H1 (cell line): Measurements from ENCODE around the gene NDUFA8. TPM values are rescaled to one million over a fixed set of nuclear protein-coding genes. Genes with fewer than 3 reads are reported as not detected.

Experiments used
- CTCF ChIA-PET: fragments of 300-600 bp; sonication (Branson Sonifier 250); formaldehyde crosslinking; loops from one replicate; lab custom pipeline; 2021; ENCODE audit not compliant: partially characterized antibody; lab: Charles Lee
- POLR2A ChIA-PET: fragments of 300-600 bp; sonication (Branson Sonifier 250); formaldehyde crosslinking; loops from one replicate; lab custom pipeline; 2021; ENCODE audit warnings: inconsistent platforms; ENCODE audit not compliant: partially characterized antibody; lab: Charles Lee
- DNase-seq, 2 experiments: peaks; one replicate each; pipeline versions ENCODE4 v3.0.0 to v3.0.0-alpha.2; 2010 to 2022; ENCODE audit warnings: low spot score in 2 of 2, low read depth in 1 of 2, mixed read lengths in 1 of 2
- FAIRE-seq: peaks from 2 replicates; lab custom pipeline; 2011; peaks lifted over from hg19 to GRCh38; lab: Jason Lieb, UNC
- H2AFZ ChIP-seq: 2 replicates; pipeline ENCODE4 v1.8.1; 2012; ENCODE audit warnings: low read length, inconsistent platforms
- H2AK5ac ChIP-seq: 2 replicates; pipeline ENCODE4 v1.6.1; 2013; ENCODE audit warnings: low read depth, low read length
- H2BK120ac ChIP-seq: replicated peaks from 2 replicates; pipeline ENCODE3; 2013; ENCODE audit warnings: low read depth, low read length, inconsistent platforms
- H2BK12ac ChIP-seq: 2 replicates; pipeline ENCODE4 v1.6.1; 2013; ENCODE audit warnings: low read depth, low read length
- H2BK15ac ChIP-seq: 2 replicates; pipeline ENCODE4 v1.6.1; 2013; ENCODE audit warnings: low read length
- H2BK20ac ChIP-seq: 2 replicates; pipeline ENCODE4 v1.6.1; 2013; ENCODE audit warnings: low read length
- H2BK5ac ChIP-seq: 2 replicates; pipeline ENCODE4 v1.6.1; 2013; ENCODE audit warnings: low read depth, low read length
- H3K14ac ChIP-seq: 2 replicates; pipeline ENCODE4 v1.6.1; 2013; ENCODE audit warnings: inconsistent platforms; ENCODE audit not compliant: insufficient read length
- H3K18ac ChIP-seq: 2 replicates; pipeline ENCODE4 v1.6.1; 2013; ENCODE audit warnings: low read length; ENCODE audit errors: extremely low read depth
- H3K23ac ChIP-seq: 2 replicates; pipeline ENCODE4 v1.6.1; 2013; ENCODE audit warnings: inconsistent platforms; ENCODE audit not compliant: insufficient read length
- H3K23me2 ChIP-seq: 2 replicates; pipeline ENCODE4 v1.6.1; 2013; ENCODE audit warnings: low read depth, low read length
- H3K27ac ChIP-seq: 2 replicates; pipeline ENCODE4 v1.6.1; 2011; ENCODE audit warnings: low read depth, low read length, inconsistent platforms
- H3K27me3 ChIP-seq, 4 experiments: replicated peaks in 1 of 4; 1 replicate in 1 of 4; 2 replicates in 3 of 4; pipeline versions ENCODE4 v1.6.1 to v1.8.1; 2011 to 2013; ENCODE audit warnings: low read length in 3 of 4, mild to moderate bottlenecking in 3 of 4, inconsistent platforms in 2 of 4, mixed read lengths in 2 of 4, moderate library complexity in 1 of 4; ENCODE audit not compliant: control insufficient read depth in 3 of 4, insufficient read depth in 3 of 4; ENCODE audit errors: extremely low read depth in 1 of 4
- H3K36me3 ChIP-seq, 4 experiments: 2 replicates each; pipeline versions ENCODE4 v1.6.1 to v1.8.1; 2011 to 2013; ENCODE audit warnings: mild to moderate bottlenecking in 4 of 4, low read length in 3 of 4, moderate library complexity in 2 of 4, control low read depth in 1 of 4, inconsistent platforms in 1 of 4; ENCODE audit not compliant: insufficient read depth in 4 of 4, control insufficient read depth in 2 of 4
- H3K4ac ChIP-seq: replicated peaks from 2 replicates; pipeline ENCODE3; 2013; ENCODE audit warnings: low read length, low read depth, mixed read lengths, inconsistent platforms; ENCODE audit not compliant: insufficient read length
- H3K4me1 ChIP-seq, 4 experiments: replicated peaks in 1 of 4; 1 replicate in 1 of 4; 2 replicates in 3 of 4; pipeline versions ENCODE4 v1.6.1 to v1.8.1; 2011 to 2013; ENCODE audit warnings: low read length in 3 of 4, inconsistent platforms in 2 of 4, mixed read lengths in 1 of 4; ENCODE audit not compliant: insufficient read depth in 4 of 4, control insufficient read depth in 3 of 4
- H3K4me2 ChIP-seq, 2 experiments: 2 replicates each; pipeline versions ENCODE4 v1.6.1 to v1.8.1; 2011 to 2013; ENCODE audit warnings: low read depth in 2 of 2, low read length in 2 of 2, control low read depth in 1 of 2, inconsistent platforms in 1 of 2, mild to moderate bottlenecking in 1 of 2; ENCODE audit not compliant: insufficient read depth in 1 of 2
- H3K4me3 ChIP-seq, 4 experiments: fragments of 200-600, 300-600 bp in 1 of 4; sonication (generic), shearing (Covaris generic), sonication (Bioruptor Twin) in 1 of 4; 2 replicates each; pipeline versions ENCODE4 v1.5.1 to v1.8.1; 2011 to 2016; ENCODE audit warnings: low read length in 4 of 4, low read depth in 3 of 4, control low read depth in 2 of 4, inconsistent platforms in 2 of 4, mild to moderate bottlenecking in 2 of 4, mixed read lengths in 1 of 4, moderate library complexity in 1 of 4; ENCODE audit not compliant: insufficient read depth in 2 of 4; ENCODE audit errors: extremely low read depth in 1 of 4
- H3K56ac ChIP-seq: replicated peaks from 2 replicates; pipeline ENCODE3; 2013; ENCODE audit warnings: low read depth, mild to moderate bottlenecking, mixed read lengths, low read length, inconsistent platforms; ENCODE audit not compliant: insufficient read length
- H3K79me1 ChIP-seq: 2 replicates; pipeline ENCODE4 v1.6.1; 2013; ENCODE audit warnings: low read depth, low read length, control low read depth
- H3K79me2 ChIP-seq, 2 experiments: 2 replicates each; pipeline versions ENCODE4 v1.6.1 to v1.8.1; 2012 to 2013; ENCODE audit warnings: low read length in 2 of 2, mild to moderate bottlenecking in 2 of 2, inconsistent platforms in 1 of 2; ENCODE audit not compliant: insufficient read depth in 2 of 2, control insufficient read depth in 1 of 2
- H3K9ac ChIP-seq, 4 experiments: replicated peaks in 1 of 4; 1 replicate in 1 of 4; 2 replicates in 3 of 4; pipeline versions ENCODE4 v1.6.1 to v1.8.1; 2011 to 2013; ENCODE audit warnings: low read depth in 3 of 4, low read length in 3 of 4, control low read depth in 2 of 4, mild to moderate bottlenecking in 2 of 4, moderate library complexity in 2 of 4, inconsistent platforms in 1 of 4; ENCODE audit errors: extremely low read depth in 1 of 4
- H3K9me3 ChIP-seq, 2 experiments: 2 replicates each; pipeline versions ENCODE4 v1.6.1 to v1.8.1; 2012 to 2013; ENCODE audit warnings: mild to moderate bottlenecking in 2 of 2, moderate library complexity in 2 of 2, control low read depth in 1 of 2, inconsistent platforms in 1 of 2, low read depth in 1 of 2, low read length in 1 of 2, mixed read lengths in 1 of 2; ENCODE audit not compliant: insufficient read depth in 2 of 2
- H4K20me1 ChIP-seq, 2 experiments: replicated peaks in 1 of 2; 2 replicates each; pipeline versions ENCODE3 to v1.8.1; 2011 to 2013; ENCODE audit warnings: inconsistent platforms in 2 of 2, low read length in 2 of 2, mild to moderate bottlenecking in 1 of 2; ENCODE audit not compliant: insufficient read depth in 2 of 2, control insufficient read depth in 1 of 2
- H4K5ac ChIP-seq: 2 replicates; pipeline ENCODE4 v1.6.1; 2013; ENCODE audit warnings: low read length, low read depth, mixed read lengths, inconsistent platforms; ENCODE audit not compliant: insufficient read length
- H4K8ac ChIP-seq: 2 replicates; pipeline ENCODE4 v1.8.0; 2013; ENCODE audit warnings: mild to moderate bottlenecking, moderate library complexity, low read length, inconsistent platforms; ENCODE audit not compliant: insufficient read depth; ENCODE audit errors: extremely low read depth
- H4K91ac ChIP-seq: replicated peaks from 2 replicates; pipeline ENCODE3; 2013; ENCODE audit warnings: low read length, mixed read lengths, inconsistent platforms; ENCODE audit not compliant: insufficient read length
- CTBP2 ChIP-seq: IDR thresholded peaks from 2 replicates; pipeline ENCODE4 v1.7.0; 2011; ENCODE audit warnings: borderline replicate concordance, mild to moderate bottlenecking, moderate library complexity, mixed read lengths, low read length; ENCODE audit not compliant: insufficient read depth, insufficient read length
- FOSL1 ChIP-seq: IDR thresholded peaks from 2 replicates; pipeline ENCODE4 v1.6.1; 2011; ENCODE audit warnings: mild to moderate bottlenecking, low read depth, low read length, moderate library complexity; ENCODE audit not compliant: insufficient read depth
- MAFK ChIP-seq: IDR thresholded peaks from 2 replicates; pipeline ENCODE4 v1.6.1; 2012; ENCODE audit warnings: low read depth, mild to moderate bottlenecking, improper control_type of control experiment, low read length
- NANOG ChIP-seq: IDR thresholded peaks from 2 replicates; pipeline ENCODE4 v1.6.1; 2011; ENCODE audit warnings: low read length, low read depth, mild to moderate bottlenecking, inconsistent platforms; ENCODE audit not compliant: insufficient read depth, poor library complexity, severe bottlenecking
- PHF8 ChIP-seq: fragments of 200-600 bp; sonication (generic); conservative IDR thresholded peaks from 2 replicates; pipeline ENCODE4 v1.7.1; 2012; ENCODE audit warnings: low read depth, mild to moderate bottlenecking, inconsistent platforms, low read length, moderate library complexity
- RAD21 ChIP-seq, 2 experiments: IDR thresholded peaks in 1 of 2; conservative IDR thresholded peaks in 1 of 2; 2 replicates each; pipeline ENCODE4 v1.6.1; 2011; ENCODE audit warnings: low read depth in 2 of 2, low read length in 2 of 2, improper control_type of control experiment in 1 of 2, inconsistent platforms in 1 of 2, mild to moderate bottlenecking in 1 of 2, moderate library complexity in 1 of 2
- SAP30 ChIP-seq: fragments of 300-600 bp; sonication (generic); IDR thresholded peaks from 2 replicates; pipeline ENCODE4 v1.7.1; 2012; ENCODE audit warnings: low read length, moderate library complexity, mild to moderate bottlenecking, inconsistent platforms; ENCODE audit not compliant: insufficient read depth, insufficient replicate concordance
- SIN3A ChIP-seq, 2 experiments: IDR thresholded peaks in 1 of 2; conservative IDR thresholded peaks in 1 of 2; 2 replicates each; pipeline ENCODE4 v1.6.1; 2011 to 2012; ENCODE audit warnings: low read length in 2 of 2, improper control_type of control experiment in 1 of 2, low read depth in 1 of 2, mild to moderate bottlenecking in 1 of 2
- TAF1 ChIP-seq: IDR thresholded peaks from 2 replicates; pipeline ENCODE4 v1.6.1; 2011; ENCODE audit warnings: mild to moderate bottlenecking, low read depth, low read length
- WGBS, 2 experiments: shearing (Covaris generic) in 1 of 2; methylation state at CpG; one replicate each; pipeline versions ENCODE4 v1.1.6 to v1.1.7; 2013 to 2015; ENCODE audit warnings: low lambda C conversion rate in 2 of 2, mixed read lengths in 2 of 2, inconsistent platforms in 1 of 2, low coverage in 1 of 2, missing lambda C conversion rate in 1 of 2; ENCODE audit not compliant: insufficient replicate concordance in 2 of 2, insufficient coverage in 1 of 2, insufficient read length in 1 of 2; ENCODE audit errors: extremely low coverage in 1 of 2, missing lambda C conversion rate in 1 of 2; 5-methylcytosine and 5-hydroxymethylcytosine counted together
- polyA plus RNA-seq, 7 experiments: library from polyadenylated mRNA; depleted of rRNA in 3 of 7; stranded (reverse) in 5 of 7; unstranded in 2 of 7; fragments of >200 nt in 5 of 7; fragments of 200-250 nt in 2 of 7; gene quantifications; 1 replicate in 5 of 7; 2 replicates in 1 of 7; 4 replicates in 1 of 7; pipeline versions ENCODE4 v1.2.1 to v1.2.3, GENCODE V29; 2011 to 2013; ENCODE audit warnings: missing spikeins in 2 of 7, mixed read lengths in 2 of 7
- total RNA-seq: library from RNA; stranded (reverse); fragmentation: NEBNext Ultra II Directional; extraction: Animal tissue kit (Norgen Biotek cat#: 25700); gene quantifications from 2 replicates; pipeline ENCODE4 v1.2.1, GENCODE V29; 2021

NDUFA8 gene
- total and polyA plus RNA-seq, 2 of the 8 experiments (the other 6 are each of a cell fraction or from before 2014, with no cell fraction given): 61.0 to 73.8 TPM

GRCh38 chr9:122159925-122160246, 307 bp upstream of the NDUFA8 start:
- no peak overlapping the region for H2BK12ac ChIP-seq
- H2BK15ac ChIP-seq: no peak overlapping the region
- no peak for FAIRE-seq
- no peak overlapping the region for H2AK5ac ChIP-seq
- H4K8ac ChIP-seq: no peak overlapping the region
- no peak overlapping the region for H3K9ac ChIP-seq
- H4K20me1 ChIP-seq: peaks cover 0 to 2% of the 10 kb centered on the region in 2 experiments
- ChIA-PET CTCF (interaction anchor here (0.6 to 4.9 kb wide), 16 partner anchors 8 to 190 kb away, joined by 3 to 54 read pairs (median 8); no protein-coding TSS in a partner anchor), POLR2A (interaction anchor here (0.9 to 2.2 kb wide), 4 partner anchors 15 to 57 kb away, joined by 3 to 9 read pairs (median 3); no protein-coding TSS in a partner anchor)
- peak overlapping the region; percentile 54; the same call in 1 of the 2 replicates for H2AFZ ChIP-seq
- H3K36me3 ChIP-seq: no peaks in the 10 kb centered on the region
- H3K23me2 ChIP-seq: peaks cover 2% of the 10 kb centered on the region; the same call in 1 of the 2 replicates
- H3K4ac ChIP-seq: no peak overlapping the region
- no peaks in the 10 kb centered on the region; a peak in 1 of 7 replicates for H3K27me3 ChIP-seq
- no peak overlapping the region for H3K56ac ChIP-seq
- H3K4me1 ChIP-seq: peaks cover 0 to 4% (median 0%) of the 10 kb centered on the region in 4 experiments; a peak in 2 of 7 replicates
- H3K79me1 ChIP-seq: 0 out of 2 replicates have a peak, but pooled peaks cover 2% of the 10 kb centered on the region
- DNase-seq: no peak
- H3K4me2 ChIP-seq: peak overlapping the region; percentile 64 to 100; a peak in 3 of 4 replicates
- no peak overlapping the region for H2BK5ac ChIP-seq
- H2BK20ac ChIP-seq: no peak overlapping the region
- no peak overlapping the region for H4K5ac ChIP-seq
- no peak for TF ChIP-seq TAF1
- no peak for TF ChIP-seq FOSL1
- TF ChIP-seq CTBP2: no peak
- TF ChIP-seq SIN3A (conservative IDR thresholded peaks at IDR 0.05 in 1 of 2, IDR thresholded peaks at IDR 0.05 in 1 of 2; ENCODE audit: low read depth in 1 of 2, low read length in 2 of 2): peak; percentile 57 to 88; a peak in 2 of 4 replicates
- TF ChIP-seq NANOG: no peak
- TF ChIP-seq MAFK: no peak
- TF ChIP-seq SAP30: peak; percentile 46
- no peak for TF ChIP-seq RAD21 (IDR thresholded peaks at IDR 0.05 in 1 of 2, conservative IDR thresholded peaks at IDR 0.05 in 1 of 2; ENCODE audit: low read depth in 2 of 2, low read length in 2 of 2)
- no peak for TF ChIP-seq PHF8
- H4K91ac ChIP-seq: no peak overlapping the region
- peaks cover 0 to 4% of the 10 kb centered on the region in 2 experiments; a peak in 2 of 4 replicates for H3K9me3 ChIP-seq
- peak overlapping the region in 3 of 4 experiments; percentile 21 to 93 (median 88); a peak in 5 of 8 replicates for H3K4me3 ChIP-seq
- no peak overlapping the region for H3K14ac ChIP-seq
- no peak overlapping the region for H2BK120ac ChIP-seq
- H3K27ac ChIP-seq: no peak overlapping the region
- no peak overlapping the region for H3K23ac ChIP-seq
- no peak overlapping the region for H3K18ac ChIP-seq
- 34% methylated on average over 6 of the region's 6 CpGs; no CpG with 5 or more reads in 1 of the 2 experiments for WGBS, 2 experiments
- H3K79me2 ChIP-seq: peaks cover 0 to 20% of the 10 kb centered on the region in 2 experiments; a peak in 3 of 4 replicates
